ENCODE measurements around the gene WDR86. TPM values are rescaled to one million over a fixed set of nuclear protein-coding genes. Genes with fewer than 3 reads are reported as not detected.

The WDR86 gene
- total and polyA plus RNA-seq, 2 of the 8 experiments (the other 6 are each of a cell fraction or from before 2014, with no cell fraction given): 12.7 to 15.8 TPM

DNA sequence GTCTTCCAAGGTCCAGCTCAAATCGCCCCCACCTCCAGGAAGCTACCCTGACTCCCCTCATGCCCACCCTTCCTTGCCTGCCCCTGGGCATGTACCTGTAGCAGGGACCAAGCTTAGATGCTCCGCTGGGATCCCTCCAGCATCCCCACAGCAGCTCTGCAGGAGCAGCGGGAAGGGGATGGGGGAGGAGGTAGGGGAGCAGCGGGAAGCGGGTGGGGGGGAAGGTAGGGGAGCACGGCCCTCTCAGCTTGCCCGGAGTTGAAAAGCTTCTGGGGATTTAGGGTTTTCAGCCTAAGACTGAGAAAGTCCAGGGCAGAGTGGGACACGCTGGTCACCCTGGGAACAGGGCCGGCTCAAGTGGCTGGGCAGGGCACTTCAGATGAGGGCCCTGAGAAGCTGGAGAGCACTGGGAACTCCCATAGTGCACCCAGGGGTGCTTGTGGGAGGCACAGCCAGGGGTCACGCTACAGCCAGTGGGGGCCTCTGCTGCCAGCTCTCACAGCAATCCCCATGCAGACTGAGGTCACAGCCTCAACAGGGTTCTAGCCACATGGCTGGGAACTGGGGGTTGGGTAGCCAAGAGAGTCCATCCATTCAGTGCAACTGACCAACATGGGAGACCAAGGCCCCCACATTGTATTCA lies 13.4 kb downstream of the WDR86 start (continued):
- TF ChIP-seq, protein P1, sequence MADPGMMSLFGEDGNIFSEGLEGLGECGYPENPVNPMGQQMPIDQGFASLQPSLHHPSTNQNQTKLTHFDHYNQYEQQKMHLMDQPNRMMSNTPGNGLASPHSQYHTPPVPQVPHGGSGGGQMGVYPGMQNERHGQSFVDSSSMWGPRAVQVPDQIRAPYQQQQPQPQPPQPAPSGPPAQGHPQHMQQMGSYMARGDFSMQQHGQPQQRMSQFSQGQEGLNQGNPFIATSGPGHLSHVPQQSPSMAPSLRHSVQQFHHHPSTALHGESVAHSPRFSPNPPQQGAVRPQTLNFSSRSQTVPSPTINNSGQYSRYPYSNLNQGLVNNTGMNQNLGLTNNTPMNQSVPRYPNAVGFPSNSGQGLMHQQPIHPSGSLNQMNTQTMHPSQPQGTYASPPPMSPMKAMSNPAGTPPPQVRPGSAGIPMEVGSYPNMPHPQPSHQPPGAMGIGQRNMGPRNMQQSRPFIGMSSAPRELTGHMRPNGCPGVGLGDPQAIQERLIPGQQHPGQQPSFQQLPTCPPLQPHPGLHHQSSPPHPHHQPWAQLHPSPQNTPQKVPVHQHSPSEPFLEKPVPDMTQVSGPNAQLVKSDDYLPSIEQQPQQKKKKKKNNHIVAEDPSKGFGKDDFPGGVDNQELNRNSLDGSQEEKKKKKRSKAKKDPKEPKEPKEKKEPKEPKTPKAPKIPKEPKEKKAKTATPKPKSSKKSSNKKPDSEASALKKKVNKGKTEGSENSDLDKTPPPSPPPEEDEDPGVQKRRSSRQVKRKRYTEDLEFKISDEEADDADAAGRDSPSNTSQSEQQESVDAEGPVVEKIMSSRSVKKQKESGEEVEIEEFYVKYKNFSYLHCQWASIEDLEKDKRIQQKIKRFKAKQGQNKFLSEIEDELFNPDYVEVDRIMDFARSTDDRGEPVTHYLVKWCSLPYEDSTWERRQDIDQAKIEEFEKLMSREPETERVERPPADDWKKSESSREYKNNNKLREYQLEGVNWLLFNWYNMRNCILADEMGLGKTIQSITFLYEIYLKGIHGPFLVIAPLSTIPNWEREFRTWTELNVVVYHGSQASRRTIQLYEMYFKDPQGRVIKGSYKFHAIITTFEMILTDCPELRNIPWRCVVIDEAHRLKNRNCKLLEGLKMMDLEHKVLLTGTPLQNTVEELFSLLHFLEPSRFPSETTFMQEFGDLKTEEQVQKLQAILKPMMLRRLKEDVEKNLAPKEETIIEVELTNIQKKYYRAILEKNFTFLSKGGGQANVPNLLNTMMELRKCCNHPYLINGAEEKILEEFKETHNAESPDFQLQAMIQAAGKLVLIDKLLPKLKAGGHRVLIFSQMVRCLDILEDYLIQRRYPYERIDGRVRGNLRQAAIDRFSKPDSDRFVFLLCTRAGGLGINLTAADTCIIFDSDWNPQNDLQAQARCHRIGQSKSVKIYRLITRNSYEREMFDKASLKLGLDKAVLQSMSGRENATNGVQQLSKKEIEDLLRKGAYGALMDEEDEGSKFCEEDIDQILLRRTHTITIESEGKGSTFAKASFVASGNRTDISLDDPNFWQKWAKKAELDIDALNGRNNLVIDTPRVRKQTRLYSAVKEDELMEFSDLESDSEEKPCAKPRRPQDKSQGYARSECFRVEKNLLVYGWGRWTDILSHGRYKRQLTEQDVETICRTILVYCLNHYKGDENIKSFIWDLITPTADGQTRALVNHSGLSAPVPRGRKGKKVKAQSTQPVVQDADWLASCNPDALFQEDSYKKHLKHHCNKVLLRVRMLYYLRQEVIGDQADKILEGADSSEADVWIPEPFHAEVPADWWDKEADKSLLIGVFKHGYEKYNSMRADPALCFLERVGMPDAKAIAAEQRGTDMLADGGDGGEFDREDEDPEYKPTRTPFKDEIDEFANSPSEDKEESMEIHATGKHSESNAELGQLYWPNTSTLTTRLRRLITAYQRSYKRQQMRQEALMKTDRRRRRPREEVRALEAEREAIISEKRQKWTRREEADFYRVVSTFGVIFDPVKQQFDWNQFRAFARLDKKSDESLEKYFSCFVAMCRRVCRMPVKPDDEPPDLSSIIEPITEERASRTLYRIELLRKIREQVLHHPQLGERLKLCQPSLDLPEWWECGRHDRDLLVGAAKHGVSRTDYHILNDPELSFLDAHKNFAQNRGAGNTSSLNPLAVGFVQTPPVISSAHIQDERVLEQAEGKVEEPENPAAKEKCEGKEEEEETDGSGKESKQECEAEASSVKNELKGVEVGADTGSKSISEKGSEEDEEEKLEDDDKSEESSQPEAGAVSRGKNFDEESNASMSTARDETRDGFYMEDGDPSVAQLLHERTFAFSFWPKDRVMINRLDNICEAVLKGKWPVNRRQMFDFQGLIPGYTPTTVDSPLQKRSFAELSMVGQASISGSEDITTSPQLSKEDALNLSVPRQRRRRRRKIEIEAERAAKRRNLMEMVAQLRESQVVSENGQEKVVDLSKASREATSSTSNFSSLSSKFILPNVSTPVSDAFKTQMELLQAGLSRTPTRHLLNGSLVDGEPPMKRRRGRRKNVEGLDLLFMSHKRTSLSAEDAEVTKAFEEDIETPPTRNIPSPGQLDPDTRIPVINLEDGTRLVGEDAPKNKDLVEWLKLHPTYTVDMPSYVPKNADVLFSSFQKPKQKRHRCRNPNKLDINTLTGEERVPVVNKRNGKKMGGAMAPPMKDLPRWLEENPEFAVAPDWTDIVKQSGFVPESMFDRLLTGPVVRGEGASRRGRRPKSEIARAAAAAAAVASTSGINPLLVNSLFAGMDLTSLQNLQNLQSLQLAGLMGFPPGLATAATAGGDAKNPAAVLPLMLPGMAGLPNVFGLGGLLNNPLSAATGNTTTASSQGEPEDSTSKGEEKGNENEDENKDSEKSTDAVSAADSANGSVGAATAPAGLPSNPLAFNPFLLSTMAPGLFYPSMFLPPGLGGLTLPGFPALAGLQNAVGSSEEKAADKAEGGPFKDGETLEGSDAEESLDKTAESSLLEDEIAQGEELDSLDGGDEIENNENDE (IDR thresholded peaks at IDR 0.05; ENCODE audit: insufficient replicate concordance, low read length): no peak
- no peak for TF ChIP-seq RBBP5 (IDR thresholded peaks at IDR 0.05; ENCODE audit: borderline replicate concordance, low read depth, low read length)
- TF ChIP-seq CREB1 (IDR thresholded peaks at IDR 0.05): no peak
- no peak for TF ChIP-seq HDAC2 (IDR thresholded peaks at IDR 0.05; ENCODE audit: borderline replicate concordance in 1 of 2, low read depth in 2 of 2, low read length in 2 of 2)
- TF ChIP-seq, protein P2, sequence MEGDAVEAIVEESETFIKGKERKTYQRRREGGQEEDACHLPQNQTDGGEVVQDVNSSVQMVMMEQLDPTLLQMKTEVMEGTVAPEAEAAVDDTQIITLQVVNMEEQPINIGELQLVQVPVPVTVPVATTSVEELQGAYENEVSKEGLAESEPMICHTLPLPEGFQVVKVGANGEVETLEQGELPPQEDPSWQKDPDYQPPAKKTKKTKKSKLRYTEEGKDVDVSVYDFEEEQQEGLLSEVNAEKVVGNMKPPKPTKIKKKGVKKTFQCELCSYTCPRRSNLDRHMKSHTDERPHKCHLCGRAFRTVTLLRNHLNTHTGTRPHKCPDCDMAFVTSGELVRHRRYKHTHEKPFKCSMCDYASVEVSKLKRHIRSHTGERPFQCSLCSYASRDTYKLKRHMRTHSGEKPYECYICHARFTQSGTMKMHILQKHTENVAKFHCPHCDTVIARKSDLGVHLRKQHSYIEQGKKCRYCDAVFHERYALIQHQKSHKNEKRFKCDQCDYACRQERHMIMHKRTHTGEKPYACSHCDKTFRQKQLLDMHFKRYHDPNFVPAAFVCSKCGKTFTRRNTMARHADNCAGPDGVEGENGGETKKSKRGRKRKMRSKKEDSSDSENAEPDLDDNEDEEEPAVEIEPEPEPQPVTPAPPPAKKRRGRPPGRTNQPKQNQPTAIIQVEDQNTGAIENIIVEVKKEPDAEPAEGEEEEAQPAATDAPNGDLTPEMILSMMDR (IDR thresholded peaks at IDR 0.05; ENCODE audit: control extremely low read depth in 1 of 3, insufficient read depth in 1 of 3, low read depth in 1 of 3, low read length in 3 of 3): no peak
- no peak for TF ChIP-seq TEAD4 (IDR thresholded peaks at IDR 0.05; ENCODE audit: low read depth, low read length)
- TF ChIP-seq POLR2A (IDR thresholded peaks at IDR 0.05; ENCODE audit: control extremely low read depth in 1 of 2, low read depth in 2 of 2, low read length in 2 of 2): no peak
- TF ChIP-seq BACH1 (IDR thresholded peaks at IDR 0.05; ENCODE audit: low read length): no peak
- no peak for TF ChIP-seq MAFK (IDR thresholded peaks at IDR 0.05; ENCODE audit: low read depth, low read length)
